HK-2 (cell line): ENCODE data around the gene SNF8.
A peak's percentile ranks its signal among the peaks of the same experiment; 100 is the strongest.

ENCODE experiments used
- DNase-seq: peaks from one replicate; pipeline ENCODE4 v3.0.0-alpha.2; 2018; ENCODE audit not compliant: unreplicated experiment

Gene SNF8

GRCh38 chr17:48929812-48930165 lies 14.9 kb downstream of the SNF8 start:
- no peak for DNase-seq

GRCh38 chr17:48928876-48929811 lies 15.5 kb downstream of the SNF8 start:
- DNase-seq, result no peak

GRCh38 chr17:48927978-48928745 lies 16.5 kb downstream of the SNF8 start:
- no peak for DNase-seq

GRCh38 chr17:48925991-48926342 lies 18.7 kb downstream of the SNF8 start:
- DNase-seq, result no peak

- DNase-seq, result no peak
Observed at GRCh38 chr17:48925251-48925990, 19.2 kb downstream of the SNF8 start.

GRCh38 chr17:48915459-48916282 lies 29.0 kb downstream of the SNF8 start:
- DNase-seq, result peak; percentile 50

- no peak for DNase-seq
Observed at GRCh38 chr17:48912476-48912875, 32.2 kb downstream of the SNF8 start.

- DNase-seq, result no peak
Observed at GRCh38 chr17:48910370-48910769, 34.3 kb downstream of the SNF8 start.

- no peak for DNase-seq
Observed at GRCh38 chr17:48909783-48910182, 34.9 kb downstream of the SNF8 start.

- DNase-seq, result peak; percentile 90
Observed at GRCh38 chr17:48908853-48909394, 35.7 kb downstream of the SNF8 start.

- DNase-seq, result peak; percentile 95
Observed at GRCh38 chr17:48908047-48908843, 36.4 kb downstream of the SNF8 start, which contains the start of gene UBE2Z. Gene UBE2Z, plus strand, starts transcription at chr17:48908407. Its CDS starts 97 bp downstream, at chr17:48908504.

- DNase-seq, result no peak
Observed at GRCh38 chr17:48907713-48908046, 37.0 kb downstream of the SNF8 start.

GRCh38 chr17:48905987-48906515 lies 38.6 kb downstream of the SNF8 start:
- no peak for DNase-seq

GRCh38 chr17:48904428-48904827 lies 40.2 kb downstream of the SNF8 start:
- DNase-seq, result no peak

- no peak for DNase-seq
Observed at GRCh38 chr17:48903401-48903800, 41.2 kb downstream of the SNF8 start.

GRCh38 chr17:48901241-48901640 lies 43.4 kb downstream of the SNF8 start:
- no peak for DNase-seq

GRCh38 chr17:48894886-48895285 lies 49.8 kb downstream of the SNF8 start:
- no peak for DNase-seq

GRCh38 chr17:48893646-48894508 lies 50.8 kb downstream of the SNF8 start:
- no peak for DNase-seq
